NCI-H446 (cell line): ENCODE results near the gene TNIK.
"Not testable (repeated sequence)": the region's sequence is repeated elsewhere in the genome, so short reads cannot be mapped to it uniquely, and the experiment has no call there.

Source experiments
- DNase-seq, 2 experiments: peaks; one replicate each; lab custom pipeline; 2025; lab: John Stamatoyannopoulos, UW

Gene TNIK

DNA sequence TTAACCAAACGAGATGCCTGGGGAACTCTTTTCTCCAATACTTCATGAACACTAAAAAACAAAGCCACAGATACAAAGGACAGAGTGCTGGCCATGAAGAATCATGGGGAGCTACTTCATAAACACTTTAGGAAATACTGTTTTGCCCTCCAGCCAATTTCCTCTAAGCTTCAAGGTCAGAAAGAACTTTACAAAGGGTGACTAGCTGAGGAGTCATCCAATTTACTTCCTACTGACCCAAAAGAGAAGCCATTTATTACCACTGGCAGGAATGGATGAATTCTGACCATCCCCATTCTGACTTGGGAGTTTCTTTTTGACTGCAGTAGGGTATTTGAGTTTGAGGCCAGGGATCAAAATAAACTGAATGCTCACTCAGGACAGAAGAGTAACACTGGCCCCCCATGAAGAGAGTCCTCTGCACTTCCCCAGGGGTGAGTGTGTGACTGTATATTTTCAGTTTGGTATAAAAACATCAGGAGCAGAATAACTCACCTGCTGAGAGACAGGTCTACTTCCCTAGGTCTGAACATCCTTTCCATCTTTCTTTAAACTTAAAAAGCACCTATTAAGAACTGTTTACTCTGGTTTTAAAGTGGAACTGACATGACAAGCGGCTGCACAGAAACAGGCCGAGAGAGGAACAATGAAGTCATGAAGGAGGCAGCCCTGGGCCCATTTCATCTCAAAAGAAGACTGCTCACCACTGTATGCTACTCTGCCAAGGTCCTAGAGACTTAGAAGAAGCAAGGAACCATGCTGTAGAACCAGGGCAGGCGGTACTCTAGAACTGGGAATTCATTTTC is 203.6 kb downstream of the TNIK start:
- DNase-seq: no peak

DNA sequence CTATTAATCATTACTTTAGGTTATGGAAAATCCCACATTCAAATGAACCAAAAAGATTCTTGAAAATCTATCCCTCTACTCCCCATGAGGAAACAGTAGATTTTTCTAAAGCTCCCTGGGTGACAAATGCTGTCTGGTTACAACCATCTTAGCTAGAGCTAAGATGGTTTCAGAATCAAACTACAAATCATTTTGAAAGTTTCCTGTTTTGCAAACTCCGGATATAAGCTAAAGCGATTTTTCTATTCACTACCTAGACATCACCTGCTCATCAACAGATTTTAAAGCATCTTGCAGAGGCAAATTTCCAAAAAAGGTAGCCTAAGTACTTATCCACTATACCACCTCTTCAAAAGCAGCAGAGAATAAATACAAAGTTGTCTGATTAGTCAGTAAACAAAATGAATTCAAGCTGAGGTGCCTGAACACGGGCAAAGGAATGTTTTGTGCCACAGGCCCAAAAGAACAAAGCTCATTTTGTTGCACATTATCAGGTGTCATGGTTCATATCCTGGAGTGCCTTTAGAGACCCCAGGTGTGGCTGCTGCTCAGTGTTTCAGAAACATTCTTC is 204.9 kb downstream of the TNIK start:
- DNase-seq: no peak

DNA sequence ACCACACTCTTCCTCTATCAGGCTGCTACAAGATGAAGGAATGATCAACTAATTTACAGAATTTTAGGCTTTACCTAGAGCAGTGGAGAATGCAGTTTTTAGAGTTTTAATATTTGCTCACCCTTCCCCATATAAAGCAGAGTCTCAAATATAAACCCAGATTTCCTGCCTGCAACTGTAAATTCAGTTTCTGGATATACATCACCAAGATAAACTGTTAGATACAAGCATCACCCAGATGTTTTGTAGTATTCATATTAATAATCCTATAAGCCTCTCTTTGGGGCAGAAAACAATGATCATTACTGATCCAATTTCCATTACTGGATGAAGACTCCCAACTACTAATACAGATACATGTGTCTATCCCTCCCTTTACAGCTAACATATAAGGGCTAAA is 205.9 kb downstream of the TNIK start:
- DNase-seq: no peak

DNA sequence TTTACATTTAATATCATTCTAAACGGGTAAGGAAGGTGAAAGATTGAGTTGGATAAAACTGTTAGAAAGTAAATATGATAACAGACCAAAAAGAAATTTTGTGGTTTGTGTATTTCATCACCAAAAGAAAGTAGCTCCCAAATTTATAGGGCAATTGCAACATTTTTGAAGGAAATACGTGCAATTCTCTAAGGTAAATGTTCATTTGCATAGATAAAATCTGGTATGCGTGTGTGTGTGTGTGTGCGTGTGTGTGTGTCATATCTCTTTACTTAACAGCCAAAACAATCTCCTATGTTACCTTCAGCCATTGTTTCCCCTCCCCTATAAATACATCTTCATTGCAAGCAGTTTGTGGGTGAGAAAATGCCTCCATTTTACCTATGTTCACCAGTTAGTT is 208.4 kb downstream of the TNIK start:
- DNase-seq: no peak

DNA sequence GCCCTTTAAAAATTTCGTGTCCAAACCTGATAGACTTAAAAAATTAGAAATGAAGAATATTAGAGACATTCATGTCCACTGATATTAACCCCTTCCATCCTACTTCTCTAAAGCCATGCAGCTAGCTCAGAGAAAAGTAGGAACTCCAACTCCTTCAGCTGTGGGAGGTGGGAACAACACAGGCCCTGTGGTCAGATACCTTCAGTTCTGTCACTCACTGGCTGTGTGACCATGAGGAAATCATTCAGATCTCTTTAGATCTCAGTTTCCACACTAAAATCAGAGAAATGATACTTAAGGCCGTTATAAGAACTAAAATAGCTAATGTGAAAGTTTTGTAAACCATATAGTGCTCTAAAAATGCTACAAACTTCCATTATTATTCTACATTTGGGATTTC is 209.8 kb downstream of the TNIK start:
- no peak for DNase-seq

DNA sequence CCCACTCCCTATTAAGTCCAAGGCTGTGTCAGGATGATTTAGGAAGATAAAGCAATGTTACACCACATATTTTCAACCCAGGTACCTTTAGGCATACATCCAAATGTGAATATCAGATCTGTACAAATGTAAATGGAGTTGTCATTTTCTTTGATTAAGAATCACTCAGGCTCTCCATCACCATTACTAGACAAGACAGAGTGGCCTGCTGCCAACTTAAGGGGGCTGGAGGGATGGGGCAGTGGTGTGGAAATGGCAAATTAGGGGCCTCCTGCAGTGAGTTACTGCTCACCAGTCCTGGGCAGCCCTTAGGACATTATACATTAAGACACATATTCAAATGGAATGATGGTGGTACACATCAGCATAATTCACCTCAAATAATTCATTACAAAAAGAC is 211.0 kb downstream of the TNIK start:
- peak; percentile 51 to 76 for DNase-seq

DNA sequence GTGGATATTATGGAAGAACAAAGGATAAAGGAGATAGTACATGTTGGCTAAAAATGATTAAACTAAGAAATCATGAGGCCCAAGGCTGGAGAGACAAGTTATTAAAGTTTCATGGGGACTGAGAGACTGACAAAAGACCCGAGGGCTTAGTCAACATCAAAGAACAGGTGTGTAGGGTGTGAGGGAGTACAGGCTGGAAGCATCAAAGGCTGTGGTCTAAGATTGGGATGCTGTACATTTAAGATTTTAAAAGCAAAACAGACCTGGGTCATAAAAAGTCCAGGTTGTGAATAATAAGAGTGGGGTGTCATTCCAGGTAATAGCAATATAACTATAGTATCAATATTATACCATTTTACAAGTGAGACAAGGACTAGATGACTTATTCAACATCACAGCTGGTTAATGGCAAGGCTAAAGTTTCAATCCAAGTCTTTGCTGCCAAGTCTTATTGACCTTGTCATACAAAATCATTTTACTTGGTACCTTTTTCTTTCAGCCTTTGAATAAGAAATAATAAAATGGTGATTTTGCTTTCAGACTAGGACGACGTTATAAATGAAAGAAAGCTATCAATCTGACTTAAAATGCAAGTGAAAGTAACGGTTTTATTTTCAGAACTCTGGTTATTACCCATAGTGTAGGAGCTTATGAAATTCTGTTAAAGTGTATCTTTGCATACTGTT is 211.6 kb downstream of the TNIK start:
- DNase-seq: peak in 1 of 2 experiments; percentile 20

DNA sequence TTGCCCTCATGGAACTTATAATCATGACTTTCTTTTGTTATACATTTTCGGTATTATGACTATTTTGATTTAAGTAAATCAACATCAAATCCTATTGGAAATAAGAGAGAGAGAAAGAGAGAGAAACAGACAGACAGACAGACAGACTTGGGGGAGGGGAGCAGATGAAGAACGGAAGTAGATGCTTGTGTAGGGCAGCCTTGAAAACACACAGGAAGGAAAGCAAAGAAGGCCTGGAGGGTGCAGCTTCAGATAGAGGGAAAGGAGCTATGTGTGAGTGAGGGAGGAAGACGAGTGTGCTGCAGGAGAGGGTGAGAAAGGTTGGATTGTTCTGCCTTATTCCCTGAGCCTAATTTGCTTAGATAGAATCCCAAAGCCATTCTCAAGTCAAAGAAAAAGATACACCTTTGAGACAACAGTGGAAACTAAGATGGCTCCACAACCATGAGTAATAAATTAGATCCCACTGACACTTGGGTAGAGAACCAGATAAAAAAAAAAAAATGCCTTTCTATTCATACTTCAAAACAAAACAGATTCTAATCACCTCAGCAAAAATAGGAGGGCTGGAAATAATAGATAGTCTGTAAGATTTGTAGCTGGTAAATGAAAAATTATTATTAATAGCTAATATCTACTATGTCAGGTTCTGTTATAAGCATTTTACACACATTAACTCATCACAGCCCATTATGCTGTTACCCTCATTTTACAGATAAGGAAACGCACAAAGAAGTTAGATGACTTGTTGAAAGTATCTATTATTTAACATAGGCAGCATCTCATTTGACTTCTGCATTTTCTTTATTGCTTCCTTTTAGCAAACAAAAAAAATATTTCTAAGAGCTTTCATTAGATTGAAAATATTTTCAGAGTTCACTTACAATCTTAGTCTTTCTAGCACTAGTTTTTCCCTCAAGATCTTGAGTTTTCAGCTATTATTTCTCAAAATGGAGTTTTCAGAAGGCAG is 214.1 kb downstream of the TNIK start:
- no peak for DNase-seq

DNA sequence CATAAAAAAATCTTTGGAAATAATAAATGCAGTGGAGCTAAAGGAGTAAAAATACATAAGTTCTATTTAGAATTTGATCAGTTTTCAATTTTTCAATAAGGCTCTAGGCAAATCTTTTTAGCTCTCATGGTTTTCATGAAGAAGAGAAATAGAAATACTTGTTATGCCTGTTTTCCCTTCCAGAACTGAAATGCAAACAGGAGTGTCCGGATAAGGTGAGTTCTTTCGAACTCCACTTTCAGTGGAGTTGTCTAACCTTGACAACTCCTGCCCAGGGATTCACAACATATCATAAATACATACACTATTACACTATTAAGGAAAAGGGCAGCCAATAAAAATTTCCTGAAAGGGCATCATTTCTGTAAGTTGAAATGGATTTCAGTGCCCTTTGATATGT is 217.3 kb downstream of the TNIK start:
- no peak for DNase-seq

DNA sequence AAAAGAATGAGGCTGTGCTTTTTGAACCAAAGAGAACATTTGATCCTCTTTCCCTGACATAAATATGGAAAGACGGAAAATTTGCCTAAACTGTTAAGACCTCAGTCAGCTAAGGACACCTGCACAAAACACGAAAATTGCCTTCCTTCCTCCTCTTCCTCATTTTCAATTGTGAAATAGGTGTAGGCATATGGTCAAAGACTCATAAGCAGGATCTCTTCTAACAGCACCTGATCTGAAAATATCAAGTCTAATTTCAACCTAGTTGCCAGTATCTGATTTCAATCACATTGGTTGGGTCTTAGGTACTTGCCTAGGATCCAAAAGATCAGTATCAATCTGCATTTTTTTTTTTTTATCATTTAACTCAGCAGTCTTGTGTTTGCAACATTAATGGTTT is 218.0 kb downstream of the TNIK start:
- no peak for DNase-seq

DNA sequence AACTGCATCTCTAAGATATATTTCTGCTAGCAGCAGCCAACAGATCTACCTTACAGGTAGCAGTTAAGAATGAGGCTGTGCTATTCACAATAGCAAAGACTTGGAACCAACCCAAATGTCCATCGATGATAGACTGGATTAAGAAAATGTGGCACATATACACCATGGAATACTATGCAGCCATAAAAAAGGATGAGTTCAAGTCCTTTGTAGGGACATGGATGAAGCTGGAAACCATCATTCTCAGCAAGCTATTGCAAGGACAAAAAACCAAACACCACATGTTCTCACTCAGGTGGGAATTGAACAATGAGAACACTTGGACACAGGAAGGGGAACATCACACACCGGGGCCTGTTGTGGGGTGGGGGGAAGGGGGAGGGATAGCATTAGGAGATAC is 218.6 kb downstream of the TNIK start:
- DNase-seq: not testable (repeated sequence)

DNA sequence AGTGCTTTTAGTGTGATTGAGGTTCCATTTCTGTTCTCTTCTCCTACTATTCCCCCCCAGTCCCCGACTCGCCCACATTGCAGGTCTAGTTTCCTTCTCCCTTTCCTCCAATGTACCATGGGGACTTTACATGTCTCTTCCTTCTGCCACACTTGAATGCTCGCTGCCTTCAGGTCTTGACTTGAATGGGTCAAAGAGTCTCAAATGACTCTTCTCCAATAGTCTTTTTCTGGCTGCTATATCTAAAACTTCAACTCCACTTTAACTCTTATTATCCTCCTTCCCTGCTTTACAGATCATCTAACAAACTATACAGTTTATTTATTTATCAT is 219.7 kb downstream of the TNIK start:
- no peak for DNase-seq

DNA sequence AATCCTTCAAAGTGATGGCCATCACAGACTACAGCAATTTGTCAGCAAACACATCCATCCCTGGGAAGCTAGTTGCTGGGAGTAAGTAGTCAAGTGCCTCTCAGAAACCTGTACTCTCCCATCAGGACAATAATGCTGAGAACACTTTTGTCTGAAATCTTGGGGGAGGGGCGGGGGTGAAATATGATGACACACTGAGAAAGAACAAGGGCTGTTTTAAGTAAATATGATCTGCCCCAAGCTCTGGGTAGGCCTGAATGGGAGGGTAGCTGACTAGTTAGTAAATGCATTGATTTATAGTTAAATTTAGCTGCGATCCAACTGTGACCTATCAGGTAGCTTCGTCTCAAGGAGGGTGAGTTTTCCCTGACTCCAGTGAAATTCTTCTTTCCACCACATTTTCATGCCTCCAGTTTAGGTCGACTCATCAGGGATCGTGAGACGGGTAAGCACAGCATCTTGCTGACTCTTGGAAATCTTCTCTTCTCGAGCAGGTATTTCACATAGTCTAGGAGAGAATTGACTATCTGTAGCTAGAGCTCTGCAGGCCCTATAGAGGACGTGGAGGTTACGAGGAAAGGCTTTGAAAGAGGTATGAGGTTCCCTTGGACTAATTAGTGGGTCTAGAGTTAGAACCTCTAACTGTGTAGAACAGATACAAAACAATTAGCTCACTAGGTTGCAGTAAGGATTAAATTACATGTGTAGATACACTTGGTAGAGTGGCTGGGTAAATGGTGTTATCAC is 220.3 kb downstream of the TNIK start:
- no peak for DNase-seq

DNA sequence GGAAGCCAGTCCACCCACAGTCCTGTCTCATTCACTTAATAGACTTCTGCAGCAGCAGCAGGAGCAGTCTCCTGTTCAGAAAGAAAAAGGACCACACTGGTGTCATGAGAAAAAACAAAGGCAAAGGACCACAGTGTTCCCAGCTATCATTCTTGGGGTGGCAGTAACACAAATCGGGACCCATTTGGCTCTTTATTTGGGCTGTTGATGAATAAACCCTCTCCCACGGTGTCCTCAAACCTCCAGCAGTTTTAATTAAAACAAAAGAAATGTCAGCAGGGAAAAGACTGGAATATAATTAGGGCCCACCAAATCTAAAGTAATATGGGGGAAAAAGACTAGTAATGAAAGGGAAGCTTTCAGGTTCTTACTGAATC is 223.2 kb downstream of the TNIK start:
- no peak for DNase-seq

DNA sequence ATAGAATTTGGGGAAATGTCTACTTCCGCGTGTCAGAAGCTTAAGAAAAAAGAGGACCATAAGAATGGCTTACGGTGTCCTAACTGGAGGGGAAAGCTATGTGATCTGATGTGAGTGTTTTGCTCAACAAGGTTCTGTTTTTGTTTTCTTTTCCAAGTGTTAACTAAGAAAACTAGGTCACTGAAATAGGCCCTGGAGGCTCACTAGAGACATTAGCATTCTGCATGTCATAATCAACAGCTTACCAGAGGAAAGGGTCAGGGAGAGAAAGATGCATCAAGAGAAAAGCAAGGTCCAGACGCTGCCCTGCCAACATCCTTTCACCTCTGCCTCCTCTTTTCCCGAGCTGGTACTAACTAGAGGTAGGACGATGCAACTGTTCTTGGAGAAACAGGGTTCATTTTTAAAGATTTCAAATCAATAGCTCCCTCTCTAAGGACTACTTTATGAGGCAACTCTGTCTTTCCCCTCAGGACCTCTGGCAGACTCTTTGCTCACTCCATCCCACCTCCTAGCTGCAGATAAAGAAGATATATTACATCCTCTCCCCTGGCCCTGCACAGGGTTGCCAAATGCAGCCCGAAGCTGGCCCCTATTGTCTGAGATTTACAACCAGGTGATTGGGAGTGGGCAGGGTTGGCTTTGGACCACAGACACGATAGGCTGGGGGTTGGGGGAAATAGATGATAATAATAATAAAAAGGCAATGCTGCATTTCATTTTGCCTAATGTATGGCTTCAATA is 223.8 kb downstream of the TNIK start:
- no peak for DNase-seq

DNA sequence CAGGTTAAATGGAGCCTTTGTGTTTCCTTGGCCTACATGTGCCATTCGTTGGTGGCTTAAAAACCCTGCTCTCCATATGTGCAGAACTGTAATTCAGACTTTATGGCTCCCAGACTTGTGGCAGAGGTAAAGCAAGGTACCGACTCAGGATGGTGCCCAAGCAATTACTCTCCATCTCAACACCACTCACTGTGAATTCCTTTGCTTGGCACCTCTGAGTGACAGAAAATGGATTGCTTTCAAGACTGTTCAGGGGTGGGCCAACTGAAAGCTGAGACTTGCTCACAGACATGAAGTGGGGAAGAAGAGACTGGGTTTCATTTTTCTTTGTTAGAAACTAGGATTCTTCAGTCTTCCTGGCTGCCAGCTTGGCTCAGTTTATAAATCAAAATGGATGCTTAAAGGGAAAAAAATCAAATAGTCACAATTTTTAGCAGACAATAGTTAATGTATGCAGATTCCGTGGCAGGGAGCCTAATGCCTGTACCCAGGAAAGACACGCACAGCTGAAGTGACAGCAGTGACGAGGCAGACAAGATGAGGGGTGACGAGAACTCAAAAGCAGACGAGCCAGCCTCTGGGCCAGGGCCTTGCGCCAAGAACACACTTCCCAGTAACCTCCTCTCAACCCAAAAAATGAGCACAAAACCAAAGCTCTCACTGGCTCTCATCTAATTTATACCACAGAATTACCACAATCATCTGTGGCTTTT is 225.8 kb downstream of the TNIK start:
- DNase-seq: peak in 1 of 2 experiments; percentile 60

DNA sequence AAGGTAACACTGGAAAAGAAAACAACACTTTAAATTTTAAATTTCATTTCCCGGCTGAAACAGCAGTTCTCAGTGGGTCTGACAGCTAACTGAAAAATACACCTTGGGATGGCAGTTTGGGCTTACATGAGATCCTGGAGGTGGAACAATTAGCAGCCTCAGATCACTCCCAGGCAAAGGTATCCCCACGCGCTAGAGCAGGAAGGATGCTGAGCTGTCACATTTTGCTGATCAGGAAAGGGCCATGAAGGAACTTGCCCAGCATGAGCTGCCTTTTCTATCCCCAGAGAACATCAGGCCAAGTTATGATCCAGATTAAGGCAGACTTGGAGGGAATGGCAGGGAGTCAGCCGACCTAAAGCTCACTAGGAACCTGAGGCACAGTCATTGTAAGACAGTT is 228.8 kb downstream of the TNIK start:
- no peak for DNase-seq

DNA sequence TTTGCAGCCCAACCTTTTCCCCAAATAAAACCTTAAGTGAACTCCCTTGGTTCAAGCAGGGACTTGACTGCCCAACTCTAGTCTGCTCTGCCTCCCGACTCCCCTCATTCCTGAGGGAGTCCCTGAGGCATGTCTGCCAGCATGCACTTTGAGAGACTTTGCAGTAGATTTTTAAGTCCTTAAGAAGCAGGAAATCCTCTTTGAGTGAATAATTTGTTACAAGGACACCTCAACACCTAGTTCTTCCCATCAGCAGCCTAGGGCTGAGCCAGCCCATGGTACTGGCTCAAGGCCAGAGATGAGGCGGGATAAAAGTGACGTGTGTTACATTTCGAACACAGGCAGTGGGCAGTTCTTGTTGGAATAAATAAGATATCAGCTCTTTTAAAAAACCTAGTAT is 229.3 kb downstream of the TNIK start:
- DNase-seq: peak in 1 of 2 experiments; percentile 20

DNA sequence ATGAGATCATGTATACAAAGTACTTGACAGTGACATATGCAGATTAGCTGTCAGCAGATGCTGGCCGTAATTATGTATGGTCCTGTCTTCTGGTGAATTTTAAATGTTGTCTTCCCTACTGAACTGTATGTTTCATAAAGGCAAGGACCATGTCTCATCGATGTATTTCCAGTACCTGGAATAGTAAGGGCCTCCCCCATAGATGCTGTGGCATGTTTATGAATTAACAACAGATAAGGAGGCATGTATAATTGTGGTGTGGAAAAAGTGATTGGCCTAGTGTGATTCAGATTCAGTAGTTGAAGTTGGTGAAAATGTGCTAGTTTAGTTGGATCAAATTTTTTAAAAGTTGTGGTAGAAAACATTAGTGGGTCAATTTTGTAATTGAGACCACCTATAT is 231.0 kb downstream of the TNIK start:
- no peak for DNase-seq

DNA sequence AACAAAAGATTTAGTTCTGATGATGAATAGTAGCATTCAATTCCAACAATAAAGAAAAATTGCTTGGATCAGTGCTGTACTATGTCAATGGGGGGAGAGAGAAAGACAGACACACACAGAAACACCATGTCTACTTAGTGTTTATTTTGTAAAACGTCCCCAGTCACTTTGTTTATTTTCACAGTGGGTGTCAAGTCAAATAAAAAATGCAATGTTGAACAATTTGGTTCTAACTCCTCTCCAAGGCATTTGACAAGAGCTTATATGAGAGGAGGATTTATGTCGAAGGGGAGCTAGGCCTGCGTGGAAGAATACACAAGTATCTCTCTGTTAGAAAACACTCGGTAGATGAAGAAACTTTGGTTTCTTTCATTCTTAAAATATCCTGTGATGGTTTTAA is 232.0 kb downstream of the TNIK start:
- DNase-seq: no peak
